OCI-LY7 (cell line): Measurements from ENCODE around the gene RNF224.

Experiments used
- CTCF ChIP-seq: fragments of 200-600 bp; sonication (generic); conservative IDR thresholded peaks from 2 replicates; pipeline ENCODE4 v1.5.1; 2014; ENCODE audit warnings: mild to moderate bottlenecking, antibody characterized with exemption, low read length, moderate library complexity, mixed read lengths
- EZH2phosphoT487 ChIP-seq: fragments of 200-600 bp; sonication (generic); IDR thresholded peaks from 2 replicates; pipeline ENCODE4 v1.6.1; 2018; ENCODE audit warnings: low read depth, borderline replicate concordance, mild to moderate bottlenecking, mixed run types, antibody characterized with exemption, low read length, moderate library complexity, mixed read lengths

DNA sequence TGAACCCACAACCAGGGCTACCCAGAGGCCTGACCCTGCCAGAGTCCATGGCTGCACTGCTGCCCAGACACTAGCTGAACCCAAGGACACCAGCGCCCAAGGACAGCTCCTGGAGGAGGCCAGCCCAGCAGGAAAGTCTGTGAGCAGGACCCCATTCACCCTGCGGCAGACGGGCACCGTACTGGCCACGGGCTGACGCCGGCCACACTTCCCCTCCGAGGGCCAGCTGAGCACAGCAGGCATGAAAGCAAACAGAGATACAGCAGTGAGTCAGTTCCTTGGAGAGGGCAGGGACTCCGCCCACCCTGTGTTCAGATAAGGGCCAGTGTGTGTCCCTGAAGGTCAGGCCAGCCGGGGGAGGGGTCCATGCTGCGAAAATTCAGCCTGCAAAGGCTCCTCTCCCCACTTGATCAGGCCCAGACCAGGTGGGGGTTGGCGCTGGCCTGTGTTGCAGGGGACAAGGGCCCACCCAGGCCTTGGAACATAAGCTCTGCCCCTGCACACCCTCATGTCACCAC lies 8.5 kb upstream of the RNF224 start:
- no peak for TF ChIP-seq CTCF
- no peak for TF ChIP-seq EZH2phosphoT487
